RKO (cell line): Measurements from ENCODE around the gene ZNF526.
A peak's percentile ranks its signal among the peaks of the same experiment; 100 is the strongest.
"Not testable (repeated sequence)": the region's sequence is repeated elsewhere in the genome, so short reads cannot be mapped to it uniquely, and the experiment has no call there.

ENCODE experiments used
- DNase-seq: peaks from one replicate; pipeline ENCODE4 v3.0.0-alpha.2; 2016; ENCODE audit warnings: low spot score

Gene ZNF526

DNA sequence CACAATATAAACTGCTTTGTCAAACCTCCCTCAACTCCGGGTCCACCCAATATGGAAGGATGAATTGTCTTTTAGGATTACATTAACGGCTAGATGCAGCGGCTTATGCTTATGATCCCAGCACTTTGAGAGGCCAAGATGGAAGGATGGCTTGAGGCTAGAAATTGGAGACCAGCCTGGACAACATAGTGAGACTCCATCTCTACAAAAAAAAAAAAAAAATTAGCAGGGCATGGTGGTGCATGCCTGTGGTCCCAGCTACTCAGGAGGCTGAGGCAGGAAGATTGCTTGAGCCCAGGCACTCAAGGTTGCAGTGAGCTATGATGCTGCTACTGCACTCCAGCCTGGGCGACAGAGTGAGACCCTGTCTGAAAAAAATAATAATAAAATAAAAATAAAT, 46.0 kb downstream of the ZNF526 start:
- not testable (repeated sequence) for DNase-seq

DNA sequence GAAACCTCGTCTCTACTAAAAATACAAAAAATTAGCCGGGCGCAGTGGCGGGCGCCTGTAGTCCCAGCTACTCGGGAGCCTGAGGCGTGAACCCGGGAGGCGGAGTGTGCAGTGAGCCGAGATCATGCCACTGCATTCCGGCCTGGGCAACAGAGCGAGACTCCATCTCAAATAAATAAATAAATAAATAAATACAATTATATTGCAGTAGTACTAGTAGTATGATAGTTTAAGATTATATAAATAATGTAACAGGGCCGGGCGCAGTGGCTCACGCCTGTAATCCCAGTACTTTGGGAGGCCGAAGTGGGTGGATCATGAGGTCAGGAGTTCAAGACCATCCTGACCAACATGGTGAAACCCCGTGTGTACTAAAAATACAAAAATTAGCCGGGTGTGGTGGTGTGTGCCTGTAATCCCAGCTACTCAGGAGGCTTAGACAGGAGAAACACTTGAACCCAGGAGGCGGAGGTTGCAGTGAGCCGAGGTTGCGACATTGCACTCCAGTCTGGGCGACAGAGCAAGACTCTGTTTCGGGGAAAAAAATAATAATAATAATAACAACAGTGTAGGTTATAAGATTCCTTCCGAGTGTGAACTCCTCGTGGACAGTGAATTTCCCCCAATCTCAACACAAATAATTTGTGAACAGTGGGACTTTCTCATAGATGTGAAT, 47.0 kb downstream of the ZNF526 start:
- not testable (repeated sequence) for DNase-seq

DNA sequence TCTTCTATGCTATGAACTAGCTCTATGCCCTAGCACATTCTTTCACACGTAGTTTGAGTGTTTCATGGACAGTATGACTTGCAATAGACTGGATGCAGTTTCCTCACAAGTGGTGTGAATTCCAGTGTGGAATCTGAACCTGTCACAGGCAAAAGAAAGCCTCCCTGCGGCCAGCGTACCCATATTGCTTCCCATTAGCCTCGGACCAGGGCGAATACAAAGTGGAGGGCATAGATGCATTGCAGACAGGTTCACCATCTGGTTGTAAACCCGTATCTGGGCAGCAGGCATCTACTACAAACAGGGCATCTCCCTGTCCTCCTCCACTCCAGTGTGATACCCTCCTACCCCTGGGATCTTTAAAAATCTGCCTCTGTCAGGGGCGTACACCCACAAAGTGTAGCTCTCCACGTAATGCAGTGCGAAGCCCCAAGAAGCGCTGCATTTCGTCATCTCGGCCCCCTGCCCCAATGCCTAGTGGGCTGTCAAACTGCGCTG, 47.6 kb downstream of the ZNF526 start:
- DNase-seq, result no peak

DNA sequence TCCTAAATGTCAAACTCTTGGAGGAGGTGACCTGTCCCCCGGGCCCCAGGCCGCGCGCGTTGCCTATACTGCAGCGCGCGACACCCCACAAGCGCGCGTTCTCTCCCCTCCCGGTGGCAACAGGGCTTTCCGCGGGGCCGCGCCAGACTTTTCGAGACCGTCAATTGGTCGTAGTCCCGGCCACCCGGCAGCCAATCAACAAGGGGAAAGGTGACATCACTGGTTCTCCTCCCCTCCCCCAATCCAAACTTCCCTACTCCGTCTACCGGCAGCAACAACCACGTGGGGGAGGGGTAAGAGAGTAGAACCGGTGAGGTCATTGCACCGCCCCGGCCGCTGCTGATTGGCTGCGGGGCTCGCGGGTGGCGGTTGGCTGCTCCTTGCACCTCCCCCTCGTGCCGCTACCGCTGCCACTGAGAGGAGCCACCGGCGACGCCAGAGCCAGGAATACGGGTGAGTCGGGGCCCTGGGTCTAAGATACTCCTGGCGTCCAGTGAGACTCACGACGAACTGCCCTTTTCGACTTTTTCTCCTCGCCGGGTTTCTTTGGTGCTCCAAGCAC, 48.1 kb downstream of the ZNF526 start:
- DNase-seq, result peak; percentile 99

DNA sequence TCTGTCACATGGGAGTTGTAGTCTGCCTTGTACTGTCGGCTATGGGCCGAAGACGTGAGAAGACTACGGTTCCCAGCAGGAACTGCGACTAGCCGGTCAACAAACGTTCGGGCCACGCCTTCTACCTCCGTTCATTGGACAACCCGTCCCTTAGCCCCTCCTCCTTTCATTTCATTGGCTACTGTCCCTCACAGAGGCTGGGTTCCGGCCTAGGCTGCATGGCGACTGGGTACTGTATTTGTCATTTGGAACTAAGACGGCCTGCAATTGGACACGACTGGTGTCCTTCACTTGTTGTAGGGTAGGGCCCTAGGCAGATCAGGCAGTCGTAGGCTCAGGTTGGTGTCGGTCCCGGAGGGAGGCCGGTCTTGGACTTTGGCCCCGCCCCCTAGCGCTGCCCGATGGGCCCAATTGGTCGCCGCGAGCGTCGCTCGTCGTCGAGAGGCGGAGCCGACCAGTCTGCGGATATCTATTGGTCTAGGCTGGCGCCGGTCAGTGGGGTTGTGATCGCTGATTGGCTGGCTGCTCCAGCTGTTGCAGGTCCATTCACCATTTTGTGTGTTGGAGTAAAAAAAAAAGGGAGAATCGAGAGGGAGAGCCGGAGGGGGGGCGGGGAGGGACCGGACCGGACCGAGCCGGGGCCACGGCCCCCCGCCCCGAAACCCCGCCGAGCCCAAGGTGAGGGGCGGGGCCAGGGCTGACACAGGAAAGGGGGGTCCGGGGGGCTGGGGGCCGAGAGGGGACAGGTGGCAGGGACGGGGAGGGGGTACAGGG, 48.8 kb downstream of the ZNF526 start, which contains the start of gene CIC:
CIC (plus strand) TSS at position 549 of the 774 bp plus-strand sequence. CDS start 2,532 bp downstream, outside the sequence.
- peak; percentile 100 for DNase-seq

DNA sequence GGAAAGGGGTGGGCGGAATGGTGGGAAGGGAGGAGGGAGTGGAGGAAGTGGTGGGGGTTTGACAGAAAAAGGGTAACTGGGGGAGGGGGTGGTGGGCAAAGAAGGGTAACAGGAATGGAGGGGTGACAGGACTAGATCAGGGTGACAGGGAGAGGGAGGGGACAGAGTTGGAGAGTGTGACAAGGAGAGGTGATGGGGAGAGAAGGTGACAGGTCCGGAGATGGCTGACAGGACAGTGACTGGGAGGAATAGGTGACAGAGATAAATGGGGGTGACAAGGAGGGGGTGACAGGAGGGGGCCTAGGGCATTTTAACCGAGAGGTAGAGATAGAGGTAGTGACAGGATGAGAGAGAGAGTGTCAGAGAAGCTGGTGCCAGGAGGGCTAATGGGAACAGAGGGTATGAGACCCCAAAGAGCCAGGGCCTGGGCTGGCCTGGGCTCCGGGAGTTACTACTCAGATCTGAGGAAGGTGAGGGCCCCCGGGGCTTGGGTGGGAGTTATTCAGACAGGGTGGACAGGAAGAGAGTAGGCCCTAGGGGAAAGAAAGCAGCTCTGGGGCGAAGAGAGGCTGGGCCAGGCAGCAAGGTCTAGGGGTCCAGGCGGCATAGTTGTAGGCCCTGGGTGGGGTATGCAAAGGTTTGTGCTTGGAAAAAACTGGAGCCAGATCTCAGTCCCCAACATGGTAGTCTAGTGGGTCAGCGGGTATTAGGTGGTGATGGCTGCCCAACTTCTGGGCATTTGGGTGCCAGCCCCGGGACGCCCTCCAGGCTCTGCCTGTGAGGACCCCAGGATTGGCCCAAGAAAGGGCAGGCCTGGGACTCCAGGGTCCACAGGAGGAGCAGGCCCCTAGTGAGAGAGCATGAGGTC, 49.6 kb downstream of the ZNF526 start:
- peak; percentile 19 for DNase-seq

DNA sequence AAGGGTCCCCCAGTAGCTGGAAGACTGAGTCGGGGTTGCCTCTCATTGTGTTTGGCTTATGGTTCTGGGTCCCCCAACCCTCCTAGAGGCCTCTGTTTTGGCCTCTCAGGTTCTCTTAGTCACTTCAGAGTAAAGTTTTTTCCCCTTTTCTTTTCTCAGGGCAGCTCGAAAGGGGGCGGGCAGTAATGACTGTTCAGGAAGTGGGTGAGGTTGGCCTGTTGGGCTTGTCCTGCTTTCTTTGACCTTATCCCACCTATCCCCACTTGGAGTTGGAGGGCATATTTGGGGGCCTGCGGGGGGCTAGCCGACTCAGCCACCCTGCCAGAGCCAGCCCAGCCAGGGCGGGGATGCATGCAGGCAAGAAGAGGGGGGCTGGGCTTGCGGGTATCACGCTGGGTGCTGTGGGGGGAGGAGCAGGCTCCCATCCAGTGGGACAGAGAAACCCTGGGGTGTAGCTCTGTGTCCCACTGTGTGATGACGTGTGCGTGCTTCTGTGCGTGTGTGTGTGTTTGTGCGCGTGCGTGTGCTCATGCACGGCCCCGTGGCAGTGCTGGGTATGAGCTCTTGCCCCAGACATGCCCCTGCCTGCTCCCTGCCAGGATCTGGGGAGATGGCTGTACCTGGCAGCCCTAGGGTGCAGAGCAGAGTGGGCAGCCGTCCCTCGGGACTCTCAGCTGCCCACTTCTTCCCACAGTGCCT, 50.4 kb downstream of the ZNF526 start:
- DNase-seq, result peak; percentile 88

DNA sequence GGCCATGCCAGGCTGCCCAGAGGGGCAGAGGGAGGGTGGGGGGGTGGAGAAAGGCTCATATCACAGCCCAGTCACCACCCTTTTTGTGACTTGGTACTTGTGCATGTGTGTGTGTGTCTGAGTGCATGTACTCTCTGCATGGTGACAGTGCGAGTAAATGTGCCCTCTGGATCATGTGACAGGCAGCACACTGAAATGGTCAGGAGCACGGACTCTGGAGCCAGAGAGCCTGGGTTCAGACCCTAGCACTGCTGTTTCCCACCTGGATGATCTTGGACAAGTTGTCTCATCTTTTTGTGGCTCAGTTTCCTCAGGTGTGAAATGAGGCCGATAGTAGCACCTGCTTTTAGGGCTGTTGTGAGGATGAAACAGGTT, 50.9 kb downstream of the ZNF526 start:
- DNase-seq, result no peak

DNA sequence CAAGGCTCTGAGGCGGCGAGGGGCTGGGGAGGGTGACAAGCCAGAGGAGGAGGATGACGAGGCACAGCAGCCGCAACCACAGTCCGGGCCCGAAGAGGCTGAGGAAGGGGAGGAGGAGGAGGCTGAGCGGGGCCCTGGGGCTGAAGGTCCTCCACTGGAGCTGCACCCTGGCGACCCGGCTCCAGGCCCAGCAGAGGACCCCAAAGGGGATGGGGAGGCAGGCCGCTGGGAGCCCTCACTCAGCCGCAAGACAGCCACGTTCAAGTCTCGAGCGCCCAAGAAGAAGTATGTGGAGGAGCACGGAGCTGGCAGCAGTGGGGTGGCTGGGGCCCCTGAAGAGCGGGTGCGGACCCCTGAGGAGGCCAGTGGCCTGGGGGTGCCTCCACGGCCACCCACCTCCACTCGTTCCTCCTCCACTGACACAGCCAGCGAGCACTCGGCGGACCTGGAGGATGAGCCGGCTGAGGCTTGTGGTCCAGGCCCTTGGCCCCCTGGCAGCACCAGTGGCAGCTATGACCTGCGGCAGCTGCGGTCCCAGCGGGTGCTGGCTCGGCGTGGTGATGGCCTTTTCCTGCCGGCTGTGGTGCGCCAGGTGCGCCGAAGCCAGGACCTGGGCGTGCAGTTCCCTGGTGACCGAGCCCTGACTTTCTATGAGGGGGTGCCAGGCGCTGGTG, 51.9 kb downstream of the ZNF526 start:
- DNase-seq, result no peak

DNA sequence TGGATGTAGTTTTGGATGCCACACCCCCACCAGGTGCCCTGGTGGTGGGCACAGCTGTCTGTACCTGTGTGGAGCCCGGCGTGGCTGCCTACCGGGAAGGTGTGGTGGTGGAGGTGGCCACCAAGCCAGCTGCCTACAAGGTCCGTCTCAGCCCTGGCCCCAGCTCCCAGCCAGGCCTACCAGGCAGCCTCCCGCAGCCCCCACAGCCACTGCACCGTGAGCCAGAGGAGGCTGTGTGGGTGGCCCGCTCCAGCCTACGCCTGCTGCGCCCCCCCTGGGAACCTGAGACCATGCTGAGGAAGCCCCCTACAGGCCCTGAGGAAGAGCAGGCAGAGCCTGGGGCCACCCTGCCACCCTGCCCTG, 52.4 kb downstream of the ZNF526 start:
- no peak for DNase-seq

DNA sequence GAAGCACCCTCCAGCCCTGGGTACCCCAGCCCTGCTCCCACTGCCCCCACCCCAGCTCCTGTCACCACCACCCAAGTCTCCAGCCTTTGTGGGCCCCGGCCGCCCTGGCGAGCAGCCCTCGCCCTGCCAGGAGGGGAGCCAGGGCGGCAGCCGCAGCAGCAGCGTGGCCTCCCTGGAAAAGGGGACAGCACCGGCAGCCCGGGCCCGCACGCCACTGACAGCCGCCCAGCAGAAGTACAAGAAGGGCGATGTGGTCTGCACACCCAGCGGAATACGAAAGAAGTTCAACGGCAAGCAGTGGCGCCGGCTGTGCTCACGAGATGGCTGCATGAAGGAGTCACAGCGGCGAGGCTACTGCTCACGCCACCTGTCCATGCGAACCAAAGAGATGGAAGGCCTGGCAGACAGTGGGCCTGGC, 52.9 kb downstream of the ZNF526 start:
- DNase-seq, result no peak

DNA sequence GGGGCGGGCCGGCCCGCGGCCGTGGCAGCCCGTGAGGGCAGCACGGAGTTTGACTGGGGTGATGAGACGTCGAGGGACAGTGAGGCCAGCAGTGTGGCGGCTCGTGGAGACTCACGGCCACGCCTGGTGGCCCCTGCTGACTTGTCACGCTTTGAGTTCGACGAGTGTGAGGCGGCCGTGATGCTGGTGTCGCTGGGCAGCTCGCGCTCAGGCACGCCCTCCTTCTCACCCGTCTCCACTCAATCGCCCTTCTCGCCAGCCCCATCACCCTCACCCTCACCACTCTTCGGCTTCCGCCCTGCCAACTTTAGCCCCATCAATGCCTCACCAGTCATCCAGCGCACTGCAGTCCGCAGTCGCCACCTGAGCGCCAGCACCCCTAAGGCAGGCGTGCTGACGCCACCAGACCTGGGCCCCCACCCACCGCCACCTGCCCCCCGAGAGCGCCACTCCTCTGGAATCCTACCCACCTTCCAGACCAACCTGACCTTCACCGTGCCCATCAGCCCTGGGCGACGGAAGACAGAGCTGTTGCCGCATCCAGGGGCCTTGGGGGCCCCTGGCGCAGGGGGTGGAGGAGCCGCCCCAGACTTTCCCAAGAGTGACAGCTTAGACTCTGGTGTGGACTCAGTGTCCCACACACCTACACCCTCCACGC, 53.4 kb downstream of the ZNF526 start:
- no peak for DNase-seq

DNA sequence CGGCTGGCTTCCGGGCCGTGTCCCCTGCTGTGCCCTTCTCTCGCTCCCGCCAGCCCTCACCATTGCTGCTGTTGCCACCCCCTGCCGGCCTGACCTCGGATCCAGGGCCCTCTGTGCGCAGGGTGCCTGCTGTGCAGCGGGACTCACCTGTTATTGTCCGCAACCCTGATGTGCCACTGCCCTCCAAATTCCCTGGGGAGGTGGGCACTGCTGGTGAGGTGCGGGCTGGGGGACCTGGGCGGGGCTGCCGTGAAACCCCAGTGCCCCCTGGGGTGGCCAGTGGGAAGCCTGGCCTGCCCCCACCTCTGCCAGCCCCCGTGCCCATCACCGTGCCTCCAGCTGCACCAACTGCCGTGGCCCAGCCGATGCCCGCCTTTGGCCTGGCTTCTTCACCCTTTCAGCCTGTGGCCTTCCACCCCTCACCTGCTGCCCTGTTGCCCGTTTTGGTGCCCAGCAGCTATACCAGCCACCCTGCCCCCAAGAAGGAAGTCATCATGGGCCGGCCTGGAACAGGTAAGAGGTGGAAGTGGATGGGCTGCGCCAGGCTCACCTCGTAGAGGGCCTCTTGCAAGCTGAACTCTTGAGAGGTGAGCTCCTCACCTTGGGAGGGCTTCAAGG, 54.1 kb downstream of the ZNF526 start:
- no peak for DNase-seq

DNA sequence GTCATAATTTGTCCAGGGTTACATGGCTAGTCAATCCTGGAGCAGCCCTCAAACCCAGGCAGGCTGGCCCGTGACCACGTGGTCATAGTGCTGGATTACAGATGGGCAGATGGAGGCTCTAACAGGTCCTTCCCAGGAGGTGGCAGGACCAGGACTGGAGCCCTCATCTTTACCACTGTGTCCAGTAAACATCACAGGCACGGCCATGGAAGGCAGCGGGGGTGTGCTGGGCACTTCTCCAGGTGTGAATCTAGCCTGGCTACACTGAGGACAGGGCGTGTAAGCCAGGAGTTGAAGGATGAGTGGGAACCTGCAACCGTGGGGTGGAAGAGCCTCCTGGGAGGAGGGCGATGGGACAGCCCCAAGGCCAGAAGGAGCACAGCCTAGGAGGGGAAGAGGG, 55.0 kb downstream of the ZNF526 start:
- DNase-seq, result no peak

DNA sequence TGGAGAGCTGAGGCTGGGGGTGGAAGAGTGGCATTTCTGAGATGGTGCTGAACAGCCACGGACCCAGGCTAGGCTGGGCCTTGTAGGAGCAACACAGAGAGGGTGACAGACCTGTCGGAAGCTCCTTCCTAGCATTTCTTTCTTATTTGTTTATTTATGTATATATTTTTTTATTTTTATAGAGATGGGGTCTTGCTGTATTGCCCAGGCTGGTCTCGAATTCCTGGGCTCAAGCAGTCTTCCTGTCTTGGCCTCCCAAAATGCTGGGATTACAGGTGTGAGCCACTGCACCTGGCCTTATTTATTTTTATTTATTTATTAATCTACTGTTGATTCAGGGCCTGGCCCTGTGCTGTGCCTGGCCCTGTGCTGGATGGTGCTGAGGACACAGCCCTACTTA, 55.4 kb downstream of the ZNF526 start:
- no peak for DNase-seq

DNA sequence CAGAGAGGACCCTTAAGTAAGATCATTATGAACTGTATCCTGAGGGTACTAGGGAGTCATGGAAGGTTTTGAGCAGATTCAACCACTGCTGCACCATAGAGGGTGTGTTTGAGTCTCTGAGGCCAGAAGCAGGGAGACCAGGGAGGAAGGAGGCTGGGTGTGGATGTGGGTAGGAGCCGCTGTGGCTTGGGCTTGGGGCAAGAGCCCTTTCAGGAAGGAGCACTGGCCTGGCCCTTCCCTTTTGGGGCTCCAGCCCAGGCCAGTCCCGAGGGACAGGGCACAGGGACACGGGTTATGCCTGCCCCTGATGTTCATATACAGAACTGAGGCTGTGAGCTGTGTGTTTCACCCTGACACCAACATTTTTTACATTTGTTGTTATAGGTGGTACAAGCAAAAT, 56.2 kb downstream of the ZNF526 start:
- no peak for DNase-seq

DNA sequence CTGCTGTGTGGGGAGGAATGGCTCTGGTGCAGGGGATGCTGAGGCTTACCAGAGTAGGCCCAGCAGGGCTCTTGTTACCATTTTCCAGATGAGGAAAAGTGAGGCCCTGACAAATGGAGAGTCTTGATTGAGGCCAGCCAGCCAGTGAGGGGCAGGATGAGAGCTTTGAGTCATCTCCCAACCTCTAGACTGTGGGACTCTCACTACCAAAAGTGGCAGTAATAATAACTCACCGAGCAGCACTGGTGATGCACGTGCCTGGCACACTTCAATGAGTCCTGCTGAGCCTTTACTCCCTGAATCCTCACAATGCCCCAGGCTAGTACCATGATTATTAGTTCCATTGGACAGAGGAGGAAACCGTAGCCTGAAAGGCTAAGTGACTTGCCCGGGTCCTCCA, 56.7 kb downstream of the ZNF526 start:
- DNase-seq, result peak; percentile 29
